Stimulated activated CD8-positive, alpha-beta memory T cell treated with anti-CD3 and anti-CD28 coated beads, Interleukin-15, amount 100 ng/mL, for 4 hours (primary cell): ENCODE data around the gene TWF2.

Experiments
- DNase-seq, 2 donors: peaks; one replicate each; pipeline ENCODE4 v3.0.0-alpha.2; 2020; ENCODE audit warnings: low read depth in 2 of 2

Gene TWF2

DNA sequence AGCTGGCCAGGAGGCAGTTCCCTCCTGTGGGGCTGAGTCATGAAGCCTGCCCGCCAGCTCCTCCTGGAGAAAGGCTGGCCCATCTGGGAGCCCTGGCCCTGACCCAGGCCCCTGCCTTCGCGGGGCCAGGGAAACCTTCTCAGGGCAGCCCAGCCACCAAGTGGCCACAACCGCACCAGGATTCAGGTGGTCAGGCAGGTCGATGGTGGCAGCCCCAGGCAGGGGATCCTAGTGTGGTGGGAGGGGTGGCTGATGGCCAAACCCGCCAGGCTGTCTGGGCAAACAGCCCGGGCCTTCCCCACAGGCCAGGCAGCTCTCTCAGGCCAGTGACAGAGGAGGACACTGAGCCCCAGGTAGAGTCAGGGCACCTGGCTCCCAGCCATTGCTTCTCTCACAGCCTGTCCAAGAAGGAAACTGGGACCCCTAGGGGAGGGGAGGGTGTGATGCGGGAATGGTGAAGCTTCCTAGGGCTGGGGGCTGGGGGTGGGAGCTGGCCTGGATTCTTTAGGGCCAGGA, 1.2 kb downstream of the TWF2 start:
- DNase-seq = no peak

DNA sequence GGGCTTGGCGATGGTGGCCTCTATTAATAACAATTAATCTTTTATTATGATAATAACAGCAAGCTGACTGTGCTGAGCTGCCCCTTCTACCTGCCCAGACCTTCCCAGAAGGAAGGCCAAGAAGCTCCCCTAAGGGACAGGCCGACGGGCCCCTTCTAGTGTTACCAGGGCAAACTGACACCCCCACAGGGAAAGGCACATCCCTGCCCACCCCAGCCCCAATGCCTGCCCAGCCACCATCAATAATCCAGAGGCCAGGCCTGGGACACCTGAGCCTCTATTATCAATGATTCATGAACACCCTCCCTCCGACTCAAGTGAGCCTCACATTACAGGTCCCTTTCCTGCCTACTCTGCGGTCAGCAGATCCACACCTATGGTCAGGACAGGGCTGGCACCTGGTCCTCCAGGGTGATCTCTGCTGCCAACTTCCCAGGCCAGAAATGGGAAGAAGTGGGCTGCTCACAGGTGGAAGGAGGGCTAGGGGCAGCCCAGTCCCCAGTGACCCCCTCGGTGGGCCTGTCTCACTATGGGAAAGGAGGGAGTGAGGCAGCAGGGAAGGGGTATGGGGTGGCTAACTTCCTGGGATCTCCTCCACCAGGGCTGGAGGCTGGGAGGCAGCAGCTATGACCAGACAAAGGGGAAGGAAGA, 1.8 kb downstream of the TWF2 start:
- no peak for DNase-seq

DNA sequence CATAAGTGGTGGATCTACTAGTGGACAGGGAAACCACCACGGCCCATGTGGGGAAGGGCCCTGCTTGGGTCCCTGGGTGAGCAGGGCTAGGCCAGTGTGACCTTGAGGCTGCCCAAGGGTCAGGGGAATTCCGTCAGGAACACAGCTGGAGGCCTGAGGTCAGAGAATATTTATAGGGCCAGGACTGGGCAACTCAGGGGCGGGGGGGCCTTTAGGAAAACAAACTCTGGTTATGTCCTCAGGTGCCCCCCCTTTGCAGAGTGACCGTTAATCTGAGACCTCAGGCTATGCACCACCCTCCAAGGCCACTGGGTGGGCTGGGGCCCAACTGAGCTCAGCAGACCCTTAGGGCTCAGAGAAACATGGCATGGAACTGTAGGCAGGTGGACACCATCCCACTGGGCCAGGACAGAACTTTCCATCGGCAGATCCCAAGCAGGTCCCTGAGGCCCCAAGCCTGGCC, 2.5 kb downstream of the TWF2 start:
- no peak for DNase-seq

DNA sequence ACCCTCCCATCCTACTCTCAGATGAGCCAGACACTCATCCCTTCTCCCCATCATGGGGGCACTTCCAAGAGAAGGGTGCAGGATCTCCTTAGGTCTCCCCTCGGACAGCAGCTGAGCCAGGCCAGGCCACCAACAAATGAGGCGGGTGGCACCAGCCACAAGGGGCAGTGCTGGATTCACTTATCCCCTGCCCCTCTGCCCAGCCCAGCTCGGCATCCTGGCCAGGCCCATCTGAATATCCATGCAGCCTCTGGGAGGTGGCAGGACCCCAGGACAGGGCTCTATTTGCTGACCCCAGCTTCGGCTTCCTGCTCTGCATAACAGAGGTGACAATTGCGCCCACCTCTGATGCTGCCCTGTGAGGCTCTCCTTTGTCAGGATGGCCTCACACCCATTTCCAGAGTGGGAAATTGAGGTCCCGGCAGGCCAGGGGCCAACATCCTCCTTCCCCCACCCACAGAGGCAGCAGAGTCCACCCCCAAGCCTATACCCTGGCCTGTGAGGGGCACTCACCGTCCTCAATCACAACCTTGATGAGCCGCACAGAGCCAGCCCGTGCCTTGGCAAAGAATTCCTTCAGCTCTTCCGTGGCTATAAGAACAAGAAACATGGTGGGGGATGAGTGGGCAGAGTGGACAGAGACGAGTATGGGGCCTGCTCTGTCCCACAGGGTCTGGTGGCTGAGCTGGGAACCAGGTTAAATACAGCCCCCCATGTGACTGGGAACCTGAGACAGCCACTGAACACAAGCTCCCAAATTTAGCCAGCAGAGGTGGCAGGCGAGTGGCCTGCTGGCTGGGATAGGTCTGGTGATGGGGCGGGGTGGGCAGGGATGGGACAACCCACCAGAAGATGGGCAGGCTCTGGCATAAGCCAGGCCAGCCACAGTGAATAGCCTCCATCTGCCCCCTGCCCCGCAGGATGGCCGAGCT, 4.2 kb downstream of the TWF2 start:
- no peak for DNase-seq

DNA sequence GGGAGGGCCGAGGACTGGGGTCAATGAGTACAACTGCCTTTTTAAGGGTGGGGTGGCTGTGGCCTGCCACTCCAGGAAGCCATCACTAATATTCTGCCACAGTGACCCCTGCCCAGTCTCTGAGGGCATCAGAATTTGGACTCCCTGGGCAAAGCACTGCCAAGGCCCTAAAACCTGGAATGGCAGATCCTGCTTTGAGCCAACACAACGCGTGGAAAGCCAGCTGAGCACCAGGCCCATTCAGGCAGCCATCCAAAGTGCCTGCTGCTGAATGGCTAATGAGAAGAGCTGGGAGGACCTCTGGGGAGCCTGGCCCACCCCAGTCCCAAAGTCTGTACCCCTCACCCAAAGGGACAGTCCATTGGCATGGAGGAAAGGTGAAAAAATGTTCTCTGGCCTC, 5.0 kb downstream of the TWF2 start:
- DNase-seq = no peak

DNA sequence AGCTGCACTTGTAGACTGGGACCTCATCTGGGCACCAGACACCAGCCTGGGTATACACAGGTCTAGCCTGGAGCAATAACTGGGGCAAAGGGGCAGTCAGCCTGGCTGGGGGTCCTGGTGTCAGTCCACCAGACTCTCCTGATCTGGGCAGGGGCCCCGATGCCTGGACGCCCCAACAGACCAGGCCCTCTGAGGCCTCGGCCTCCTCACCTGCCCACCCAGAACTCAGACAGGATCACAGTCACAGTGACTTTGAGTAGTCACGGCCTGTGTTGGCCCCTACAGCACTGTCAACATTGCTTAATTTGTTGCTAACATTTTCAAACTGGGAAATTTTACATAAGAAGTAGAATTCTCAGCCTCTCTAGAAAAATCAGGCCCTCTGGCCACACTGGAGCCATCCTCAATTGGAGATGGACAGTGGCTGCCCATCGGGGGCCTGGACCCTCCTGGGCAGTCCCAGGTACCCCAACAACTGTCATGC, 5.8 kb downstream of the TWF2 start:
- no peak for DNase-seq

DNA sequence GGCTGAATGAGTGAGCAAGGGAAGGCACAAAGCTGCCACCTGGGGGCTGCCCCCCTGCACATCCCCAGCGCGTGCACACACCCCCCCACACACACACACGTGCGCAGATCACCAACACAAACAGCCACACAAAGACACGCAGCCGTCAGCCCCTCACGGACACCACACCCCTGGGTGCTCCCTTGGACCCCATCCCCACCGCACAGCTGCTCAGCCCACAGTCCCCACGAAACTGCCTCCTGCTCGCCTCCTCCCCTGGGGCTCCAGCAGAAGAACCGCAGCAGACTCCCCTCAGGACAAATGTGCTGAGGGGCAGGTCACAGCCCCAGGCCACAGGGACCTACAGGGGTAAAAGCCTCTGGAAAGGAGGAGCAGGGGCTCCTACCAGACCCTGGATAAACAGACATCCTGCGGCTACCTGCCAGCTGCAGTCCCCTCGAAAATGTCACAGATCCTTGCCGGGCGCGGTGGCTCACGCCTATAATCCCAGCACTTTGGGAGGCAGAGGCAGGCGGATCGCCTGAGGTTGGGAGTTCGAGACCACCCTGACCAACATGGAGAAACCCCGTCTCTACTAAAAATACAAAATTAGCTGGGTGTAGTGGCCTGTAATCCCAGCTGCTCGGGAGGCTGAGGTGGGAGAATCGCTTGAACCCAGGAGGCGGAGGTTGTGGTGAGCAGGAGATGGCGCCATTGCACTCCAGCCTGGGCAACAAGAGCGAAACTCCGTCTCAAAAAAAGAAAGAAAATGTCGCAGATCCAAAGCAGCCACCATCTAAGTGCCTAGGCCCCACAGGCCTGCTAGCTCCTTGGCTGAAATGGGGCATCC, 6.5 kb downstream of the TWF2 start:
- no peak for DNase-seq

DNA sequence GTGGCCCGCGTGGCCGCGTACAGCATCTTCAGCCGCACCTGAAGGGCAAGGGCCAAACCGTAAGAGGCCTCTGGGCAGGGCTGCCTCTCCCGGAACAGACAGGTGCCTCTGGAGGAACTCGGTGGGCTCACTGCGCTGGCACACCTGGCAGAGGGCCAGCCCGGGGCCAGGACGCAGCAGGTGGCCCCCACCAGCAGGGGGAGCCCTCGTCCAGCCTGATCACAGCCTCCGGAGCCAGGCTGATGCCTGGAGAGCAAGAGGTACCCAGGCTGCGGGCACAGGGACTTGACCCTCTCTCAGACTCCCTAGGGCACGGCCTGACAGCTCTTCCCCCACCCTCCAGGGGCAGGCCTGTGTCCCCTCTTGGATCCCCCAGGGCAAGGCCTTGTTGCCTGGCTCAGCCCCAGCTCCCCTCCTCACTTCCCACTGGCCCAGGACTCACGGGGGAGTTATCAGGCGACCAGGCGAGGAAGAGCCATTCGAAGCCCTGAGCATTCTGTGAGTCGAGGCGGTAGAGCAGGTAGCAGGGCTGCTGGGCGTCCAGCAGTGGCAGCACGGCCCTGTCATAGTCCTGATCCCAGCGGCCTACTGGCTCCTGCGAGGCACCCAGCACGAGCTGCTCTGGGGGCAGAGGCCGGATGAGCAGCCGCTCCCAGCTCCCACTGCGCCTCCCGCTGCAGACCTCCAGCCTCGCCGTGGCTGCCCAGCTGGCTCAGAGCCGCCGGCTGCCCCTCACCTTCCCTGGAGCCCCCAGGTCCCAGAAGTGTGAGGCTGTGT, 7.3 kb downstream of the TWF2 start:
- peak; percentile 64 to 73 for DNase-seq

DNA sequence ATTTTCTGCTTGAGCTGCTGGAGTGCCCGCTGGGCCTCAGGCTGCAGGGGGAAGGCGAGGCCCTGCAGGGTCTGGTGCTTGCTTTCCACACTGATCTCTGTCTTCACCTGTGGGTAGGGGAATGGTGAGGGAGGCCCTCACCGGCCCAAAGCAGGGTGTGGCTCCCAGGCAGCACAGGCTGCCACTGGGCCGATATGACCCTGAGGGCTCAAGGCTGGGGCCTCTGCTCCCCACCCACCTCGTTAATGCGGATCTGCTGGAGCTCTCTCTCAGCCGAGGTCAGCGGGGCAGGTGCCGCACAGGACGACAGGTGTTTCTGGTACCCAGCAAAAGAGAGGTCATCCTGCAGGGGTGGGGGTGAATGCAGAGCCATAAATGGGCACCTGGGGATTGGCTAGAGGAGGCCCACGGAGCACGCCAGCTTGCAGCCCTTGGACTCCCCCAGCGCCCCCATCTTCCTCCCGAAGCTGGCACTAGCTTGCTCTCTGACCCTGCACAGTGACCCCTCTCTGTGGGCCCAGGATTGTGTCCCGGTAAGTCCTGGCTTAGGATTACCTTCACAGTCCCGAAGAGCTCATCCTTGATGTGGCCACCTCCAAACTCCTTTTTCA, 8.0 kb downstream of the TWF2 start:
- DNase-seq = no peak

DNA sequence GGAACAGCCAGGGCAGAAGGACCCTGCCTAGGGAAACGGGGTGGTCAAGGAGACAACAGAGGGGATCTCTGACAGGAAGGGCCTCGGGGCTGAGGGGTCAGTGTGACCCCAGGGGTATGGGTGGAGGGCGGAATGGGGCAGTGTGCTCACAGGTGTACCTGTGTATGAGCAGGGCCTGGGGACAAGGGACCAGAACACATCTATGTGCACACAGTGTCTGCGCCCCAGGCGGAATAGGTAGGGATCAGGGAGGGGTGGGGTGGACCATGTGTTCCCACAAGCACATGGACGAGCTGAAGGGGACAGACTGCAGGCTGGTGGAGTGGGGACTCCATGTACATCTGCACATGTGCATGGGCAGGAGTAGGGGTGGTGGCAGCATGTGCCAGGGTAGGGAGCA, 8.5 kb downstream of the TWF2 start:
- no peak for DNase-seq

DNA sequence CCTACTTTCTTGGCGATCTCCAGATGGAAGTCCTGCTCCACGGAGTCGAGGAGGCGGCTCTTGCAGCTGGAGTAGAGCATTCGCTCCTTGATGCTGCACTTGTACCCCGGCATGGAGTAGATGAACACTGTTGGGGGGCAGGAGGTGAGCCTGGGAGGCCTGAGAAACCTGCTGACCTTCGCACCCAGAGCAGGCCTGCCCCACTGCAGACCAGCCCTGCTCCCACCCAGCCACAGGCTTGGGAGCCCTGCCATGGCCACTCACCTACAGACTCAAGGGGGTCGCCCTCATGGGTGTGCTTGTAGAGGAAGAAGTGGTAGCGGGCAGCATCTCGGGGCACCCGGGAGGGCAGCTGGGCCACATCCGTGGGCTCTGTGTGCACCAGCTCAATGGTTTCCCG, 9.3 kb downstream of the TWF2 start:
- DNase-seq = no peak

DNA sequence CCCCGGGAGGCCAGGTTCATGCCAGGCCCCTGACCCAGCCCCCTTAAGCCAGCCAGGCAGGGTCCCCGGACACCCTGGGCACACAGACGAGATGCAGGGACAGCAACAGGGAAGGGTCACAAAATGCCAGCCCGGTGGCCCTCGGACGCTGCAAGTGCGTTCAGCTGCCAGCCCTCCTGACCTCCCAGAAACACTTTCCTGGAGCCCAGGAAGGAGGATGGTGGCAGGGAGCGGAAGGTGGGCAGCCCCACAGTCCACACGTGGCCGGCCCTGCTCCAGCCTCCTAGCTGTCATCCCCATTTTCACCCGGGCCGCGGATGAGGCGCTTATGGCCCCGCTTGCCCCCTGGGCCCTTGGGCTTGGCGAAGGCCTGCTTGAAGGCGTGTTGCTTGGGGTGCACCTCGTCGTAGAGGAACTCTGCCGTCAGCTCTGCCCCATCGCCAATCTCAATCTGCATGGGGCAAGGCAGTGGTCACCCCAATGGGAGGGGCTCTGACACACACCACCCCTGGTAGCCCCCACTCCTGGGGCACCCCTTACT, 10.1 kb downstream of the TWF2 start:
- DNase-seq = no peak

DNA sequence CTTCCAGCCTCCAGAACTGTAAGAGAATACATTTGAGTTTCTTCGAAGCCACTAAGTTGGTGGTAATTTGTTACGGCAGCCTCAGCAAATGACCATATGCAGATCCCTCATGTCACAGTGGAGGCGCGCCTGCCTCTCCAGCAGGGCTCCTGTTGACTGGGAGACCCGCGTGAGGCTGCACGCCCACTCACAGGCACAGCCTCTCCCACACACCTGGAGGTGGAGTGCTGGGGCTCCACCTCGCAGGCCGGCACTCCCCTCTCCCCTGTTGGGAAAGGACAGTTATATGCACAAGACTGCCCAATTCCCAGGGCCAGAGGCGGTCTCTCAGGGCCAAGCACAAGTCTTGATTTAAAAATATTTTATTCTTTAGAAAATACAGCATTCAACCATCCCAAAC, 10.7 kb downstream of the TWF2 start:
- DNase-seq = no peak

DNA sequence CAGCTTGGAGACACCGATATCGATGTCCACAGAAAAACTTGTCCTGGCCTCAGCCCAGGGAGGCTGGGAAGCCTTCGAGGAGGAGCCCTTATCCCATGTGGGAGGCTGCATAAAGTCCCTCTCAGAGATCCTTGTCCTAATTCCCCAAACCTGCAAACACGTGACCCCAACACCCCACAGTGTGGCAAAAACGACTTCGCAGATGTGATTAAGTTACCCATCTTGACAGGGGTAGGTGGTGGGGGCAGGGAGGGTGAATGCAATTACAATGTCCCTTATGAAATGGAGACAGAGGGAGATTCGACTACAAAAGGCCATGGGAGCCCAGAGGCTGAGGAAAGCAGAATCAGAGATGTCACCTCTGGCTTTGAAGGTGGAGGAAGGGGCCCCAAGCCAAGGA, 11.2 kb downstream of the TWF2 start:
- DNase-seq = no peak

DNA sequence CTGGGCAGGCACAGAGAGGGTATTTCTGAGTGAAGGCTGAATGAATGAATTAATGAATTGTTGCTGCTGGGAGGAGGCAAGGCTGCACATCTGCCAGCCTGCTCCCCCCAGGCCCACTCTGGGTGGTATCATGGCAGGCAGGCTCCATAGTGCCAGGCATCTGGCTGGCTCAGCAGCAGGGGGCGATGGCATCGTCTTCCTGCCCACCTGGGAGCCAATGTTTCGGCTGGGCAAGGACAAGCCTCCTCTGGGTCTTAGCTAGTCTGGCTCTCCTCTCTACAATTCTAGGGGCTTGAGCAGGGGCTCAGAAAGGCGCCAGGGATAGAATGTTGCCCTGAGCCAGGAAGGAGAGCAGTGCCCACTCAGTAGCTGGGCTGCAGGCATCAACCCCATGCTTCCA, 11.8 kb downstream of the TWF2 start:
- no peak for DNase-seq

DNA sequence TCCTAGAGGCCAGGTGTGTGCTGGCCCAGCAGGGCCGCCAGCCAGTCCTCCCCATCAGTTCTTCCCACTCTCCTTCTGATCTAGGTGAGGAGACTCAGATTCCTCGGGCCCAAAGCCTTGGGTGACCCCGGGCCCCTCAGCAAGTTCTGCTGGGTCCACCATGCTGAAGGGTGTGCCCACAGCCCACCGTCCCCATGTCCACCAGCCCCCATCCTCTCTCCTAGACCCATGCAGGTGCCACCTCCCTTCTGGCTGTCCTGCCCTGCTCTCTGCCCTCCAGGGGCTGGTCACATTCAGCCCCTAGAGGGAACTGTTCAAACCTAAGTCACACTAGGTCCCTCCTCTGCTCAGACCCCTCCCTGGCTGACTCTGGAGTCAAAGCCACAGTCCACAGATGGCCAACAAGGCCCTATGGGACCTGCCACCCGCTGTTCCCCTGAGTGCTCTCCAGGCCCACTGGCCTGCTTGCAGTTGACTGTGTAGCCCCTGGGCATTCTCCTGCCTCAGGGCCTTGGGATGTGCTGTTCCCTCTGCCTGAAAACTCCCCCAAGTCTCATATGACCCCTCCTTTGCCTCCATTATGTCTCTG, 12.6 kb downstream of the TWF2 start:
- DNase-seq = no peak

DNA sequence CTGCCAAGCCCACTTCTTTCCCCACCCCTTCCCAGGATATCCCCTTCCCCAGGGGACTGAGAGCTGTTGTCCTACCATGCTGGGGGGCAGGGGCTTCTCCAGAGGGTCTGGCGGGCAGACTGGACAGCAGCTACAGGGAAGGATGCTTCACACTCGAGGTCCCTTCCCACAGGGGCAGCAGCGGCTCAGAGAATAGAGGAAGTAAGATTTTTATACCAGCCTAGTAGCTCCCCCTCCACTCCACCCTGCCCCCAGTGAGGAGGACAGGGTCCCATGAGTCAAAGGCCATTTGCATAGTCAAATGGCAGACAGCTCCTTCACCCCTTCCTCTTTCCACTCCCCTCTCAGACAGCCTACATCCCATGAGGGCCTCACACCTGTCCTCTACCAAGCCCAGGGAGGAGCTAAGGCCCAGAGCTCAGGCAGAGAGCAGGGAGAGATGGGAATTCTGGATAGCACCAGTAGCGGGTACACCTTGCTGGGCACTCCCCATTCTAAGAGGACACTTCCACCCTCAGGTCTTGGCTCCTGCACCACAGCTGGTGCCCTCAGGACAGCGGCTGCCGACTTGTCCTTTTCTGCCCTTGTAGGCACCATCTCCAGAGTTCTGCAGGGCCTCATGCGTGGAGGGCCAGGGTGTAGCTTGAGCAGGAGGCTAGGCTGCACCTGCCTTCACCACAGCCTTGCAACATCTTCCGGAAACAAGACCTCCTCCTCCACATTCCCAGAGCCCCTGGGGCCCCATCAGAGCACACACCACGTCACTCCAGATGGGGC, 13.3 kb downstream of the TWF2 start, which contains the start of gene TLR9:
Gene TLR9, minus strand, starts transcription at position 194 of the 777 bp plus-strand sequence. Its CDS starts 116 bp downstream, at position 78.
- DNase-seq = no peak

DNA sequence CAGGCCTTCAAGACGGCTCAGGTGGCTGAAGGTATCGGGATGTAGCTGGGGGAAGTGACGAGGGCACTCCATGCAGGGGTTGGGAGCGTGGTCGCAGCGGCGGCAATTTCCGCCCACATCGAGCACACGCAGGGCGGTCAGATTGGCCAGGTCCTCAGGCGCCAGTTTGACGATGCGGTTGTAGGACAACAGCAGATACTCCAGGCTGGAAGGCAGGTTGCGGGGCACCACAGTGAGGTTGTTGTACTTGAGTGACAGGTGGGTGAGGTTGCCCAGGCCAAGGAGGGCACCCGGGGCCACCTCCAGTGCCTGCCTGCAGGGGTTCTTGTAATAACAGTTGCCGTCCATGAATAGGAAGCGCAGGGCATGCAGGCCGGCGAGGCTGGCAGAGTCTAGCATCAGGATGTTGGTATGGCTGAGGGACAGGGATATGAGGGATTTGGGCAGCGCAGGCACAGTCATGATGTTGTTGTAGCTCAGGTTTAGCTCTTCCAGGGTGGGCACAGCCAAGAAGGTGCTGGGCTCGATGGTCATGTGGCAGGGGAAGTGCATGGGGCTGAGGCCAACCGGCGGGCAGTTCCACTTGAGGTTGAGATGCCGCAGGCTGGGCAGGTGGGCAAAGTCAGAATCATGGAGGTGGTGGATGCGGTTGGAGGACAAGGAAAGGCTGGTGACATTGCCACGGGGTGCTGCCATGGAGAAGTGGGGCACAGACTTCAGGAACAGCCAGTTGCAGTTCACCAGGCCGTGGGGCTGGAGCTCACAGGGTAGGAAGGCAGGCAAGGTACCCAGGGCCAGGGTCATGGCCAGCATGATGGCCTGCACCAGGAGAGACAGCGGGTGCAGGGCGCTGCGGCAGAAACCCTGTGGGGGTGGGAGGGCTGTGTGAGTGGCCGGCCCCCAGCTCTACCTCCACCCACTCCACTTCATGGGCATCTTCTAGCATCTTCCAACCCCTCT, 15.2 kb downstream of the TWF2 start:
- DNase-seq = no peak
